ENCODE measurements around the gene EEPD1.

Gene EEPD1

DNA sequence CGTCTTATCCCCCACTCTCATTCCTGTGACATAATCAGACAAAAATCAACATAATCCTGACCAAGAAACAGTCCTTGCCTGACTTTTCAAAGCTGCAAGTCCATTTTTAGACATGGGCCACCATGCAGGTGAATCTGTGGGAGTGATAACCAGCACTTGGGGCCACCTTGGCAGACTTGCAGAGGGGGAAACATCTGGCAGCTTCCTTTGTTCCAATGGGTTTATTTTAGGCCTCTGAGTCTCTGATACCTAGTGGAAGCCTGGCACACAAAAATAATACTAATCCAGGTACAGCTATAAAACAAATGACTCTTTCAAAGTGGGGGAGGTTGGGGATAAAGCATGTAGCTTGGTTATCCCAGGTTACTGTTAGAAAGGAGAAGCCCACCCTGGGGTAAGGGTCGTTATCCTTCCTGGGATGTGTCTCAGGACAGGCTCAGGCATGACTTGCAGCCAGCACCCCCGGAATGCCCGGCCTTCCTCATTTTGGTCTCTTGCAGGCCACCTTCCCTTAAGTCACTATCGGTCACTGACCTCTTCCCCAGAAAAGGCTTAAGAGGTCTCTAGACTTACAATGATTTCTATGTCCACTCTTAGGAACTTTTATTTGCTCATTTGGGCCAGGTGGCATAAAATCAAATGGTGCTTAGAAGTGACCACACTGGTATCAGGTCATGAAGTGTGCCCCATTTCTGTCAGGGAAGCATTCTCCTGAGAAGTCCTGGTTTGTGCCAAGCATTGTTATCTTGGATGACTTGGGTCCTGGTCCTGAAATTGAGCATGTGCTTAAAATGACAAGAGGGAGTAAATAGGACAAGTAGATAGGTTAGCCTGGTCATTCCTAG lies 37.6 kb downstream of the EEPD1 start:
- no peak for DNase-seq (ENCODE audit: low spot score)

GRCh38 chr7:36191292-36191920 lies 38.4 kb downstream of the EEPD1 start:
- no peak for DNase-seq (ENCODE audit: low spot score)

GRCh38 chr7:36192053-36192824 lies 39.2 kb downstream of the EEPD1 start:
- no peak for DNase-seq (ENCODE audit: low spot score)

DNA sequence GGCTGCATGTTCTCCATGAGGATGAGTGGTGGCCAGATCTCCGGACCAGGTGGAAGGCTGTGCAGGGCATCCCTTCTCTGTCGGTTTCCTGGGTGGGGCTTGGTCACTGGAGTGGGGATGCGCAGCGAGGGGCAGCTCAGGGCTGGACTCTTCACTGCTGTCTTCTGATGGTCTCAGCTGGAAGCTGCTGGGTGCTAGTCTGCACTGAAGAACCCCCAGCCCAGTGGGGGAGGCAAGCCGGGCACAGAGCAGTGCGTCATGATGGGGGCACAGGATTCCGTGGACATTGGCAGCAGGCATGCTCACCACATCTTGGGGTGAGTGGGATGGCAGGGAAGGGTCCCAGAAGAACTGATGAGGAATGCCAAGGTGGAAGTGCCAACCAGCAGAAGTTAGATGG lies 39.8 kb downstream of the EEPD1 start:
- no peak for DNase-seq (ENCODE audit: low spot score)

DNA sequence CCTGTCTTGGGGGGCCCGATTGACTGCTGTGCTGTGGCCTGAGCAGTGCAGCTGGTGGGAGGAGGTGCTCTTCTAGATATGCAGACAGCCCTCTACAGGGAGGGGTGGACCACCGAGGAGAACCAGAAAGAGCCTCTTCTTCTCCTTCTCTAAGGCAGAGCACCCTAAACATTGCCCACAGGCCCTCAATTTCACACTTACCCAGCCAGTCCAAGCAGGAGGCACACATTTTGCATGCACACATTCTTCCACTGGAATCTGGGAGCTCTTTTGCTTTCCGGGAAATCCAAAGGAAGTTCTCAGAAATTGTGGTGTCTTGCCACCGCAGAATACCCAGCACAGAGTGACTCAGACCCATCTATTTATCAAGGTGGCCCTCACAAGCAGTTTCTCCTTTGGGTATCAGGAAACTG lies 45.8 kb downstream of the EEPD1 start:
- DNase-seq (ENCODE audit: low spot score), result no peak

DNA sequence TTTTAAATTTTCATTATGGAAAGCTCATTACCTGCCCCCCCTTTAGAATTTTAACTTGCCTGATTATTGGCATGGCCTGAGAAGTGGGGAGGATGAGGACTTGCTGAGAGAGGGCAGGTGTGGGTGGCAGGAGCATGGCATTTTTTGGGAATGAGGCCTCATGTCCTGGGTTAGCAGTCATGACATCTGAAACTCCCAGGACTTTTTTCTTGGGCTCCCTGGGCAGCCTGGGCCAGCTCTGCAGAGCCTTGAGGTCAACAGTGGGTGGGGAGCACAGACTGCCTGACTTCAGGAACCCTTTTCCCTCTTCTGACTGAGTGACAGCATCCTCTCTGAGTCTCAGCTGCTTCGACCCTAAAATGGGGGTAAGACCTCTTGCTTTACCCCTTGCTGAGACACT lies 46.3 kb downstream of the EEPD1 start:
- no peak for DNase-seq (ENCODE audit: low spot score)

DNA sequence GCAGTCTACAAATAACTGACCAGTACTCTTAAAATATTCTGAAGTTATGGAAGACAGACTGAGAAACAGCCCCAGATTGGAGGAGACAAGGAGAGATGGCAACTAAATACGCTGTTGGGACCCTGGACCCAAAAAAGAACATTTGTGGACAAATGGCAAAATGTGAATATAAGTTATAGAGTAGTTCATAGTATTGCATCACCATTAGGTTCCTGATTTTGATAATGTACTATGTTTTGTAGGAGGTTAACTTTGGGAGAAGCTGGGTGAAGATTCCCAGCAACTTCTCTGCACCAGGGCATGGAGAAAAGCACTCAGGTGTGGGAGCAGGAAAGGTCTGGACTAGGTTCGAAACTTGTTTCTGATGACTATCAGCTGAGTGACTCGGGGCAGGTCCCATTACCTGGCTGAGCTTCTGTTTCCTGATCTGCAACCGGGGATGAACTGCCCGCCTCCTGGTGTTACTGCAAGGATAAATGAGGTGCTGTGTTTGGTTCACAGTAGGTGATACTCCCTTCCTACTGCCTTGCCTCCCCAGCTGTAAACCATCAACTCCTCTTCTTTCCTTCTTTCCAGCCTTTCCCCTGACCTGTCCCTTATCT lies 48.2 kb downstream of the EEPD1 start:
- DNase-seq (ENCODE audit: low spot score), result no peak

DNA sequence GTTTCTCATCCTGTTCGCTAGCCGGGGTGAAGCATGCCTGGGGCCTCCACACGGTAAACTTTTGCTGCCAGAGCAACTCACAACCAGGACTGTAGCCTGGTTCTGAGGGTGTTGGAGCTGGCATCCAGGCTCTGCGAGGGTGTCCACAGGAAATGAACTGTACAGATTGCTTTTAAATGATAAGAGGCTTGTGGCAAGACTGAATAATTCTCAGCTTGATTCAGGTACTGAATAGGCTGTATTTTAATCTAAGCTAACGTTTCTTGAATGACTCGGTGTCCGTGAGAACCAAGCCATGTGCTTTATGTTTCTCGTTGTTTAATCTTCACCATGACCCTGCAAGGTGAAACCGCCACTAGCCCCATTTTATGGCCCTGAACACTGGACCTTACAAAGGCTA lies 49.3 kb downstream of the EEPD1 start:
- no peak for DNase-seq (ENCODE audit: low spot score)

DNA sequence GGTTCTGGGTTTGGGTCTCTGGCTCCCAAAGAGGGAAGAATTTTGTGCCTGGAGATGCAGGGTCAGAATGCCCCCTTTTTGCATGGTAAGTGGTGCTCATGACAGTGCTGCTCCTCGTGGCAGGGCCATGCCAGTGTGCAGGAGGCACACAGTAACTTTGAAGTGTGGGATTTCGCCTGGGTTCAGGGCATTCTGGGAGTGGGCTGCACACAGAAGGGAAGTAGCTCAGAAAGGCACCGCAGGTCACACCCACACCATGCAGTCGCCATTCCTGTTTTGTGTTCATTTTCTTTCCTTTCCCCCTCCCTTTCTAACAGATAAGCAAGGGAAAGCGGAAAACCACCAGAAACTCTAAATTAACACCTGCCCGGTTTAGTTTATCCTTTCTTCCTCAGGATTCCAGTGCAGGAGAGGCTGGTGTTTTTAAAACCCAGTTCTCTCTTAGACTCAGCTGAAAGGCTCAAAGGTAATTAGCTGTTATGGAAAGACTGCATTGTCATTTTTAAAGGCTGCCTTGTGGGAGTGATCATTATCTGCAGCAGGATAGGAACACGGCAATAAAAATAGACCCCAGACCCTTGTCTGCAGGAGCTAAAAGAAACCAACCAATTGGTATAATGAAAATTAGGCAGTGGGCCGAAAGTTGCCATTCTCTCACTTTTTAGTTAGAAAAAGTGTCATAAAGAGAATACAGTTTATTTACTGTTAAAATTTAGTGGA lies 50.2 kb downstream of the EEPD1 start:
- peak; percentile 28 for DNase-seq (ENCODE audit: low spot score)

- no peak for DNase-seq (ENCODE audit: low spot score)
Measured at GRCh38 chr7:36204044-36204663, 51.1 kb downstream of the EEPD1 start.

- DNase-seq (ENCODE audit: low spot score), result no peak
Measured at GRCh38 chr7:36204929-36205635, 52.0 kb downstream of the EEPD1 start.

- no peak for DNase-seq (ENCODE audit: low spot score)
Measured at GRCh38 chr7:36205803-36206202, 52.7 kb downstream of the EEPD1 start.

GRCh38 chr7:36207451-36208291 lies 54.6 kb downstream of the EEPD1 start:
- DNase-seq (ENCODE audit: low spot score), result no peak

GRCh38 chr7:36208426-36208825 lies 55.4 kb downstream of the EEPD1 start:
- DNase-seq (ENCODE audit: low spot score), result no peak

GRCh38 chr7:36208997-36209813 lies 56.2 kb downstream of the EEPD1 start:
- no peak for DNase-seq (ENCODE audit: low spot score)

DNA sequence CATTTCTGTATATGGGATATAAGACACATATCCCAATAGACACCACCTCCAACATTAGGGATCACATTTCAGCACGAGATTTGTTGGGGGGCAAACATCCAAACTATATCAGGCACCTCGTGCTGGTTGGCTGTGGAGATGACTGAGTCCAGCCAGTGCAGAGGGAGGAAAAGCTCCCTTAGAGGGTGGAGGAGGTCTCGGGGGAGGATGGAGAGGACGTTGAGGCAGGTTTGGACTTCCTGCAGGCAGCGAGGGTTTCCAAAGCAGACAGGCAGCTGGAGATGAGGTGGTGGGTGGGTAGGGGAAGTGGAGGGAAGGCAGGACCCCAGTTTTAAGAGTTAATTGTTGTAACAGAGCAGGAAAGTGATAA lies 56.7 kb downstream of the EEPD1 start:
- no peak for DNase-seq (ENCODE audit: low spot score)

- DNase-seq (ENCODE audit: low spot score), result no peak
Measured at GRCh38 chr7:36210291-36210922, 57.4 kb downstream of the EEPD1 start.

Measured in SK-N-DZ (cell line).